ENCODE measurements around the gene DLG2. TPM values are rescaled to one million over a fixed set of nuclear protein-coding genes. Genes with fewer than 3 reads are reported as not detected.

Gene DLG2
- total and polyA plus RNA-seq, 2 of the 8 experiments (the other 6 are each of a cell fraction or from before 2014, with no cell fraction given): 1.7 to 14.3 TPM

DNA sequence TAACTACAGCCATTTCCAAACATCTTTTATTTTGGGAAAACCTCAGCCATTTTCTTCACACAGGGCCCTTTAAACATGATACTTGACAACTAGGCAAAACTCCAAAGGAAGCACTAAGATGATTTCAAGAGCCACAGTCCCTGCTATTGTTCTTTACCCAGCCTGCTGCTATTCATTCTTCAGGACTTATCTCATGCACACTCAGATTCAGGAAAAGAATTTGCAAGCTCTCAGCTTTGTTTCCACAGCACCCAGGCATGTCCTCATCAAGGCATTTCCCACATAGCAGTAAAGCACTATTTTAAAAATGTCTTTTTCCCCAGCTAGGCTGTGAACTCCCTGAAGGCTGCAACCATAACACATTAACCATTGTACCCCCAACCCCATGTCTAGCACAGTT lies 1731.6 kb downstream of the DLG2 start (continued):
- TF ChIP-seq, protein P1, sequence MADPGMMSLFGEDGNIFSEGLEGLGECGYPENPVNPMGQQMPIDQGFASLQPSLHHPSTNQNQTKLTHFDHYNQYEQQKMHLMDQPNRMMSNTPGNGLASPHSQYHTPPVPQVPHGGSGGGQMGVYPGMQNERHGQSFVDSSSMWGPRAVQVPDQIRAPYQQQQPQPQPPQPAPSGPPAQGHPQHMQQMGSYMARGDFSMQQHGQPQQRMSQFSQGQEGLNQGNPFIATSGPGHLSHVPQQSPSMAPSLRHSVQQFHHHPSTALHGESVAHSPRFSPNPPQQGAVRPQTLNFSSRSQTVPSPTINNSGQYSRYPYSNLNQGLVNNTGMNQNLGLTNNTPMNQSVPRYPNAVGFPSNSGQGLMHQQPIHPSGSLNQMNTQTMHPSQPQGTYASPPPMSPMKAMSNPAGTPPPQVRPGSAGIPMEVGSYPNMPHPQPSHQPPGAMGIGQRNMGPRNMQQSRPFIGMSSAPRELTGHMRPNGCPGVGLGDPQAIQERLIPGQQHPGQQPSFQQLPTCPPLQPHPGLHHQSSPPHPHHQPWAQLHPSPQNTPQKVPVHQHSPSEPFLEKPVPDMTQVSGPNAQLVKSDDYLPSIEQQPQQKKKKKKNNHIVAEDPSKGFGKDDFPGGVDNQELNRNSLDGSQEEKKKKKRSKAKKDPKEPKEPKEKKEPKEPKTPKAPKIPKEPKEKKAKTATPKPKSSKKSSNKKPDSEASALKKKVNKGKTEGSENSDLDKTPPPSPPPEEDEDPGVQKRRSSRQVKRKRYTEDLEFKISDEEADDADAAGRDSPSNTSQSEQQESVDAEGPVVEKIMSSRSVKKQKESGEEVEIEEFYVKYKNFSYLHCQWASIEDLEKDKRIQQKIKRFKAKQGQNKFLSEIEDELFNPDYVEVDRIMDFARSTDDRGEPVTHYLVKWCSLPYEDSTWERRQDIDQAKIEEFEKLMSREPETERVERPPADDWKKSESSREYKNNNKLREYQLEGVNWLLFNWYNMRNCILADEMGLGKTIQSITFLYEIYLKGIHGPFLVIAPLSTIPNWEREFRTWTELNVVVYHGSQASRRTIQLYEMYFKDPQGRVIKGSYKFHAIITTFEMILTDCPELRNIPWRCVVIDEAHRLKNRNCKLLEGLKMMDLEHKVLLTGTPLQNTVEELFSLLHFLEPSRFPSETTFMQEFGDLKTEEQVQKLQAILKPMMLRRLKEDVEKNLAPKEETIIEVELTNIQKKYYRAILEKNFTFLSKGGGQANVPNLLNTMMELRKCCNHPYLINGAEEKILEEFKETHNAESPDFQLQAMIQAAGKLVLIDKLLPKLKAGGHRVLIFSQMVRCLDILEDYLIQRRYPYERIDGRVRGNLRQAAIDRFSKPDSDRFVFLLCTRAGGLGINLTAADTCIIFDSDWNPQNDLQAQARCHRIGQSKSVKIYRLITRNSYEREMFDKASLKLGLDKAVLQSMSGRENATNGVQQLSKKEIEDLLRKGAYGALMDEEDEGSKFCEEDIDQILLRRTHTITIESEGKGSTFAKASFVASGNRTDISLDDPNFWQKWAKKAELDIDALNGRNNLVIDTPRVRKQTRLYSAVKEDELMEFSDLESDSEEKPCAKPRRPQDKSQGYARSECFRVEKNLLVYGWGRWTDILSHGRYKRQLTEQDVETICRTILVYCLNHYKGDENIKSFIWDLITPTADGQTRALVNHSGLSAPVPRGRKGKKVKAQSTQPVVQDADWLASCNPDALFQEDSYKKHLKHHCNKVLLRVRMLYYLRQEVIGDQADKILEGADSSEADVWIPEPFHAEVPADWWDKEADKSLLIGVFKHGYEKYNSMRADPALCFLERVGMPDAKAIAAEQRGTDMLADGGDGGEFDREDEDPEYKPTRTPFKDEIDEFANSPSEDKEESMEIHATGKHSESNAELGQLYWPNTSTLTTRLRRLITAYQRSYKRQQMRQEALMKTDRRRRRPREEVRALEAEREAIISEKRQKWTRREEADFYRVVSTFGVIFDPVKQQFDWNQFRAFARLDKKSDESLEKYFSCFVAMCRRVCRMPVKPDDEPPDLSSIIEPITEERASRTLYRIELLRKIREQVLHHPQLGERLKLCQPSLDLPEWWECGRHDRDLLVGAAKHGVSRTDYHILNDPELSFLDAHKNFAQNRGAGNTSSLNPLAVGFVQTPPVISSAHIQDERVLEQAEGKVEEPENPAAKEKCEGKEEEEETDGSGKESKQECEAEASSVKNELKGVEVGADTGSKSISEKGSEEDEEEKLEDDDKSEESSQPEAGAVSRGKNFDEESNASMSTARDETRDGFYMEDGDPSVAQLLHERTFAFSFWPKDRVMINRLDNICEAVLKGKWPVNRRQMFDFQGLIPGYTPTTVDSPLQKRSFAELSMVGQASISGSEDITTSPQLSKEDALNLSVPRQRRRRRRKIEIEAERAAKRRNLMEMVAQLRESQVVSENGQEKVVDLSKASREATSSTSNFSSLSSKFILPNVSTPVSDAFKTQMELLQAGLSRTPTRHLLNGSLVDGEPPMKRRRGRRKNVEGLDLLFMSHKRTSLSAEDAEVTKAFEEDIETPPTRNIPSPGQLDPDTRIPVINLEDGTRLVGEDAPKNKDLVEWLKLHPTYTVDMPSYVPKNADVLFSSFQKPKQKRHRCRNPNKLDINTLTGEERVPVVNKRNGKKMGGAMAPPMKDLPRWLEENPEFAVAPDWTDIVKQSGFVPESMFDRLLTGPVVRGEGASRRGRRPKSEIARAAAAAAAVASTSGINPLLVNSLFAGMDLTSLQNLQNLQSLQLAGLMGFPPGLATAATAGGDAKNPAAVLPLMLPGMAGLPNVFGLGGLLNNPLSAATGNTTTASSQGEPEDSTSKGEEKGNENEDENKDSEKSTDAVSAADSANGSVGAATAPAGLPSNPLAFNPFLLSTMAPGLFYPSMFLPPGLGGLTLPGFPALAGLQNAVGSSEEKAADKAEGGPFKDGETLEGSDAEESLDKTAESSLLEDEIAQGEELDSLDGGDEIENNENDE (IDR thresholded peaks at IDR 0.05; ENCODE audit: insufficient replicate concordance, low read length): no peak
- no peak for TF ChIP-seq ATF3 (IDR thresholded peaks at IDR 0.05; ENCODE audit: insufficient read depth, low read depth, low read length)
- TF ChIP-seq KDM4A (IDR thresholded peaks at IDR 0.05; ENCODE audit: low read depth, low read length, severe bottlenecking): no peak
- TF ChIP-seq E2F6 (IDR thresholded peaks at IDR 0.05): no peak
- TF ChIP-seq ASH2L (IDR thresholded peaks at IDR 0.05; ENCODE audit: low read length): no peak
- TF ChIP-seq CHD2 (IDR thresholded peaks at IDR 0.05; ENCODE audit: low read length): no peak
- TF ChIP-seq POU5F1 (IDR thresholded peaks at IDR 0.05; ENCODE audit: low read depth, low read length): no peak
- no peak for TF ChIP-seq SIRT6 (IDR thresholded peaks at IDR 0.05; ENCODE audit: low read length)
- TF ChIP-seq EP300 (IDR thresholded peaks at IDR 0.05; ENCODE audit: borderline replicate concordance in 1 of 2, low read depth in 2 of 2, low read length in 2 of 2): no peak
- TF ChIP-seq CREB1 (IDR thresholded peaks at IDR 0.05): no peak
- TF ChIP-seq TAF1 (IDR thresholded peaks at IDR 0.05; ENCODE audit: low read depth, low read length): no peak
